Muscle layer of colon (tissue), 2 donors: ENCODE data around the gene KIF16B.

Experiments
- H3K27ac ChIP-seq: one replicate; pipeline ENCODE4 v1.7.0; 2013; ENCODE audit warnings: low read depth, mild to moderate bottlenecking, low read length, moderate library complexity
- H3K27me3 ChIP-seq, 2 donors: one replicate each; pipeline ENCODE4 v1.7.0; 2013; ENCODE audit warnings: low read length in 2 of 2, mild to moderate bottlenecking in 2 of 2; ENCODE audit not compliant: insufficient read depth in 2 of 2, control insufficient read depth in 1 of 2
- H3K36me3 ChIP-seq: one replicate; pipeline ENCODE4 v1.7.0; 2013; ENCODE audit warnings: mild to moderate bottlenecking, low read length; ENCODE audit not compliant: insufficient read depth
- H3K4me1 ChIP-seq: one replicate; pipeline ENCODE4 v1.7.0; 2013; ENCODE audit warnings: mild to moderate bottlenecking, low read length; ENCODE audit not compliant: insufficient read depth
- H3K4me3 ChIP-seq, 2 donors: one replicate each; pipeline ENCODE4 v1.7.0; 2013; ENCODE audit warnings: low read length in 2 of 2, low read depth in 1 of 2, mild to moderate bottlenecking in 1 of 2, moderate library complexity in 1 of 2
- H3K9ac ChIP-seq: one replicate; pipeline ENCODE4 v1.7.0; 2013; ENCODE audit warnings: low read length
- H3K9me3 ChIP-seq: one replicate; pipeline ENCODE4 v1.7.0; 2013; ENCODE audit warnings: mild to moderate bottlenecking, low read length
- donor health status: abdominal sarcoma.
- donor health status: Adenocarcinoma of cecum.

KIF16B gene, protein sequence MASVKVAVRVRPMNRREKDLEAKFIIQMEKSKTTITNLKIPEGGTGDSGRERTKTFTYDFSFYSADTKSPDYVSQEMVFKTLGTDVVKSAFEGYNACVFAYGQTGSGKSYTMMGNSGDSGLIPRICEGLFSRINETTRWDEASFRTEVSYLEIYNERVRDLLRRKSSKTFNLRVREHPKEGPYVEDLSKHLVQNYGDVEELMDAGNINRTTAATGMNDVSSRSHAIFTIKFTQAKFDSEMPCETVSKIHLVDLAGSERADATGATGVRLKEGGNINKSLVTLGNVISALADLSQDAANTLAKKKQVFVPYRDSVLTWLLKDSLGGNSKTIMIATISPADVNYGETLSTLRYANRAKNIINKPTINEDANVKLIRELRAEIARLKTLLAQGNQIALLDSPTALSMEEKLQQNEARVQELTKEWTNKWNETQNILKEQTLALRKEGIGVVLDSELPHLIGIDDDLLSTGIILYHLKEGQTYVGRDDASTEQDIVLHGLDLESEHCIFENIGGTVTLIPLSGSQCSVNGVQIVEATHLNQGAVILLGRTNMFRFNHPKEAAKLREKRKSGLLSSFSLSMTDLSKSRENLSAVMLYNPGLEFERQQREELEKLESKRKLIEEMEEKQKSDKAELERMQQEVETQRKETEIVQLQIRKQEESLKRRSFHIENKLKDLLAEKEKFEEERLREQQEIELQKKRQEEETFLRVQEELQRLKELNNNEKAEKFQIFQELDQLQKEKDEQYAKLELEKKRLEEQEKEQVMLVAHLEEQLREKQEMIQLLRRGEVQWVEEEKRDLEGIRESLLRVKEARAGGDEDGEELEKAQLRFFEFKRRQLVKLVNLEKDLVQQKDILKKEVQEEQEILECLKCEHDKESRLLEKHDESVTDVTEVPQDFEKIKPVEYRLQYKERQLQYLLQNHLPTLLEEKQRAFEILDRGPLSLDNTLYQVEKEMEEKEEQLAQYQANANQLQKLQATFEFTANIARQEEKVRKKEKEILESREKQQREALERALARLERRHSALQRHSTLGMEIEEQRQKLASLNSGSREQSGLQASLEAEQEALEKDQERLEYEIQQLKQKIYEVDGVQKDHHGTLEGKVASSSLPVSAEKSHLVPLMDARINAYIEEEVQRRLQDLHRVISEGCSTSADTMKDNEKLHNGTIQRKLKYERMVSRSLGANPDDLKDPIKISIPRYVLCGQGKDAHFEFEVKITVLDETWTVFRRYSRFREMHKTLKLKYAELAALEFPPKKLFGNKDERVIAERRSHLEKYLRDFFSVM (N-terminal part only)

DNA sequence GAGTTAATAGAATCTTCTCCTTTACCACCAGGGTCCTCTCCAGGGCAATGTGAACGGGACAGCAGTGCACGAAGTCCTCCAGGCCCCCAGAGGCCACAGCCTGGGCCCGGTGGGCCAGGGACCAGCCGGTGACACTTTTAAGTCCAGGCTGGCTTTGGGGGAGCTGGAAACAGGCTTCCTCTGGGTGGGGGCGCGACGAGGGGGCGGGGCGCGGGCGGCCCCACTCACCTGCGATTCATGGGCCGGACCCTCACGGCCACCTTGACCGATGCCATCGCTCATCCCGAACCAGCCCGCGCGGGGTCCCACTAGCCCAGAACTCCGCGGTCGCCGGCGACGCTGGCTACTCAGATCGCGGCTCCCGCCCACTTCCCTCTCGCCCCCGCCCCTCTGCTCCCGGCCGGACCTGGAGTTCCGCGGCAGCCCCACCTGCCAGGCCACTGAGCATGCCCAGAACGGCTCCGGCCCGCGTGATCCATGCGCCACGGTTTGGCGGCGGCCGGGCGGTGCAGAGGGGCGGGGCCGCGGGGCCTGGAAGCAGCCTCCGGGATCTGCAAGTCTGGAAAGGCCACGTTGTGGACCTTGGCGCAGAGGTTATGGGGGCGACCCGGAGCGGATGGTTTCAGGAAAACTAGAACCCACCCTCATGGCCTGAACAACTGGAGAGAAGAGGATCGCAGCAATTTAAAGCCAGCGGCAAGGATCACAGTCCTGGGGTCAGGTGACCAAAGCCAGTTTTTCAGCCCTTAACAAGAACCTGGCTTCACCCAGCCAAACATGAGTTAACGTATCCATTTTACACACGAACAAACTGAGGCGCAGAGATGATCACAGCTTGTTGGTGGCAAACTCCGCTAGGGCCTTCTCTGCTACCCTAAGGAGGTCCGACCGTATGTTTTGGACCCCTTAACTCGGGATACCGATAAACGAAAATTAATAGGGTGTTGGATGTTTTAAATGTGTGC is at the start of gene KIF16B:
Gene KIF16B, minus strand, starts transcription at position 448 of the 965 bp plus-strand sequence. Its CDS starts 173 bp downstream, at position 275.
- peaks cover 17% of the 10 kb centered on the region for H3K4me1 ChIP-seq

GRCh38 chr20:16622501-16622900 is 49.3 kb upstream of the KIF16B start:
- Histone ChIP-seq H3K27me3 (no peaks in the 10 kb centered on the region), H3K4me1 (no peaks in the 10 kb centered on the region), H3K4me3 (no peak overlapping the region), H3K36me3 (no peaks in the 10 kb centered on the region), H3K27ac (no peak overlapping the region), H3K9ac (no peak overlapping the region), H3K9me3 (no peaks in the 10 kb centered on the region)

More for the DNA sequence above, at the start of gene KIF16B:
- Histone ChIP-seq H3K27ac (peak within 1 kb of the TSS; percentile 80), H3K36me3 (no peaks in the 10 kb centered on the region), H3K27me3 (no peaks in the 10 kb centered on the region), H3K9ac (peak within 1 kb of the TSS; percentile 61), H3K9me3 (no peaks in the 10 kb centered on the region), H3K4me3 (peak within 1 kb of the TSS; percentile 85 to 98)

DNA sequence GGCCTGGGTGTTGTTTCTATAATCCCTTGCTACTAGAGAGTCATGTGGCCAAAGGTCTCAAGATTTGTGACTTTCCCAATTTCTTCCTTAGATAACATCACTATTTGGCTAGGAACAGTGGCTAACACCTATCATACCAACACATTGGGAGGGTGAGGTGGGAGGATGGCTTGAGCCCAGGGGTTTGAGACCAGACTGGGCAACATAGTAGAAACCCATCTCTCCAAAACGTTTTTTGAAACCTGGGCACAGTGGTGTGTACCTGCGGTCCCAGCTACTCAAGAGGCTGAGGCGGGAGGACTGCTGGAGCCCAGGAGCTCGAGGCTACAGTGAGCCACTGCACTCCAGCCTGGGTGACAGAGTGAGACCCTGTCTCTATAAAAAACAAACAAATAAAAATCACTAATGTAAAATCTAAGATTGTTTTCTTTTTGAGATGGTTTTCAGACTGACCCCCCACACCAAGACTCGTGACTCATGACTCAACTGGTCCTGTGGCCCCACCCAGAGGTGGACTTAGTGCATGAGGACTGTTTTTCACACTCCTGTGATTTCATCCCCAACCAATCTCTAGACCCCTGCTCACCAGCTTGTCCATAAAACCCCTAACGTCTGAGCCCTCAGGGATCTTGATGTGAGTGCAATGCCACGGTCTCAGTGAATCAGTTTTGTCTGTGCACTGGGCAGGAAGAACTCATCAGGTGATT is 48.3 kb upstream of the KIF16B start:
- H3K36me3 ChIP-seq: no peaks in the 10 kb centered on the region
- no peak overlapping the region for H3K27ac ChIP-seq
- no peak overlapping the region for H3K4me3 ChIP-seq
- no peaks in the 10 kb centered on the region for H3K9me3 ChIP-seq
- no peak overlapping the region for H3K9ac ChIP-seq
- no peaks in the 10 kb centered on the region for H3K27me3 ChIP-seq
- H3K4me1 ChIP-seq: no peaks in the 10 kb centered on the region

DNA sequence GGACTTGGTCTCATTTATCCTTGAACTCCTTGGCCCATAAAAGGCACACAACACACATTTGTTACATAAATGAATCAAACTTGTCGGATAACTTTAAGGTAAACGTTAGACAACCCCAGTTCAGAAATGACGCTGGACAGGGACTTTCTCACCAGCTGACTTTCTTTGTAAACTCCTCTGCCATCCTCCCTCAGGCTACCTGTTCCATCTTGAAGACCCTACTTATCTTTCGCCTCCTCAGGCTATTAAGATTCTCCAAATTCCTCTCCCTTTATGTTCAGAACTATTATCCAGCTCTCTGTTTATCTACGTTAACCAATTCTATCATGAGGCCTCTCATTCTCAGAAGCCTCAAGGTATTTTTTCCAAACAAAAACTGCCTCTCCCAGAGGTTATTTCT is 47.7 kb upstream of the KIF16B start:
- Histone ChIP-seq H3K27ac (no peak overlapping the region), H3K4me3 (no peak overlapping the region), H3K4me1 (no peaks in the 10 kb centered on the region), H3K27me3 (no peaks in the 10 kb centered on the region), H3K9ac (no peak overlapping the region), H3K36me3 (no peaks in the 10 kb centered on the region), H3K9me3 (no peaks in the 10 kb centered on the region)

- H3K4me3 ChIP-seq: no peak overlapping the region
- H3K9me3 ChIP-seq: no peaks in the 10 kb centered on the region
- H3K4me1 ChIP-seq: peaks cover 4% of the 10 kb centered on the region
- no peaks in the 10 kb centered on the region for H3K36me3 ChIP-seq
- H3K27ac ChIP-seq: no peak overlapping the region
- H3K27me3 ChIP-seq: no peaks in the 10 kb centered on the region
- H3K9ac ChIP-seq: no peak overlapping the region
These were observed 46.7 kb upstream of the KIF16B start for GRCh38 chr20:16619953-16620352.

- no peaks in the 10 kb centered on the region for H3K27me3 ChIP-seq
- H3K4me3 ChIP-seq: no peak overlapping the region
- peaks cover 4% of the 10 kb centered on the region for H3K4me1 ChIP-seq
- no peaks in the 10 kb centered on the region for H3K36me3 ChIP-seq
- no peaks in the 10 kb centered on the region for H3K9me3 ChIP-seq
- H3K9ac ChIP-seq: no peak overlapping the region
- no peak overlapping the region for H3K27ac ChIP-seq
These were observed 43.8 kb upstream of the KIF16B start for GRCh38 chr20:16617056-16617455.

GRCh38 chr20:16616317-16616716 is 43.1 kb upstream of the KIF16B start:
- H3K9me3 ChIP-seq: no peaks in the 10 kb centered on the region
- H3K36me3 ChIP-seq: no peaks in the 10 kb centered on the region
- no peak overlapping the region for H3K4me3 ChIP-seq
- no peaks in the 10 kb centered on the region for H3K27me3 ChIP-seq
- H3K27ac ChIP-seq: no peak overlapping the region
- H3K9ac ChIP-seq: no peak overlapping the region
- peaks cover 4% of the 10 kb centered on the region for H3K4me1 ChIP-seq

GRCh38 chr20:16615199-16615598 is 42.0 kb upstream of the KIF16B start:
- H3K27ac ChIP-seq: no peak overlapping the region
- no peaks in the 10 kb centered on the region for H3K27me3 ChIP-seq

GRCh38 chr20:16613954-16614353 is 40.7 kb upstream of the KIF16B start:
- Histone ChIP-seq H3K27me3 (no peaks in the 10 kb centered on the region), H3K9me3 (no peaks in the 10 kb centered on the region), H3K36me3 (no peaks in the 10 kb centered on the region), H3K9ac (no peak overlapping the region), H3K27ac (no peak overlapping the region), H3K4me1 (peaks cover 4% of the 10 kb centered on the region), H3K4me3 (no peak overlapping the region)

More at GRCh38 chr20:16615199-16615598, 42.0 kb upstream of the KIF16B start:
- Histone ChIP-seq H3K4me1 (peaks cover 4% of the 10 kb centered on the region), H3K9ac (no peak overlapping the region), H3K36me3 (no peaks in the 10 kb centered on the region), H3K9me3 (no peaks in the 10 kb centered on the region), H3K4me3 (no peak overlapping the region)

DNA sequence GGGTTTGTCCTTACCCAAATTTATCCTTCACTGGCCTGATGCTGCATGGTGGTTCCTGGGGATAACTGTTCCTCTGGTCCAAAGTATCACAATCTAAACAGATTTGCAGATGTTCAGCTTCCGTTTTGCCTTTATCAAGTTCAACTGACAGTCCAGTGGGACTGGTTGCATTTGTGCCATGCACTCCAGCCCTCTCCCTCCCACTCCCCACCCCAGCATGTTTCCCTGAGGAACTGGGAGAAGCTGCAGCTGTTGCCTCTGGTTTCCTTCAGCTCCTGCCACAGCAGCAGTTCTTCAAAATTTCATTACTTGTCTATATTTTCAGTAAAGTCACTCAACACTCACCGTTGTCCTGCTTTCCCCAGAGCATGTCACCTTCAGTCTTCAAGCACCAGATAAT is 39.5 kb upstream of the KIF16B start:
- H3K4me1 ChIP-seq: peaks cover 13% of the 10 kb centered on the region
- H3K27me3 ChIP-seq: no peaks in the 10 kb centered on the region
- no peaks in the 10 kb centered on the region for H3K36me3 ChIP-seq
- H3K9me3 ChIP-seq: no peaks in the 10 kb centered on the region
- no peak overlapping the region for H3K27ac ChIP-seq
- no peak overlapping the region for H3K9ac ChIP-seq
- no peak overlapping the region for H3K4me3 ChIP-seq
